Nephron progenitor cell (in vitro differentiated cells): Measurements from ENCODE around the gene CDC14B.
A peak's percentile ranks its signal among the peaks of the same experiment; 100 is the strongest.

Experiments used
- DNase-seq: peaks from one replicate; pipeline ENCODE4 v3.0.0; 2021
- H3K27ac Mint-ChIP-seq: 2 replicates; pipeline ENCODE4 v1.8.0; 2021; ENCODE audit warnings: mild to moderate bottlenecking, moderate library complexity, mixed read lengths
- H3K27me3 Mint-ChIP-seq: 2 replicates; pipeline ENCODE4 v1.8.0; 2021; ENCODE audit warnings: mild to moderate bottlenecking, low read depth, mixed read lengths; ENCODE audit not compliant: poor library complexity
- H3K36me3 Mint-ChIP-seq: 2 replicates; pipeline ENCODE4 v1.8.0; 2021; ENCODE audit warnings: low read depth, mixed read lengths
- H3K4me1 Mint-ChIP-seq: 2 replicates; pipeline ENCODE4 v1.8.0; 2021; ENCODE audit warnings: mixed read lengths
- H3K4me3 Mint-ChIP-seq: 2 replicates; pipeline ENCODE4 v1.8.0; 2021; ENCODE audit warnings: mild to moderate bottlenecking, moderate library complexity, mixed read lengths
- H3K9me3 Mint-ChIP-seq: 2 replicates; pipeline ENCODE4 v1.8.0; 2021; ENCODE audit warnings: mild to moderate bottlenecking, moderate library complexity, mixed read lengths
- TF ChIP-seq, protein P1 (sequence below): fragments of 200-600 bp; sonication (generic); IDR thresholded peaks from 2 replicates; pipeline ENCODE4 v1.5.0; 2021; ENCODE audit warnings: antibody characterized with exemption

Gene CDC14B

GRCh38 chr9:96512240-96512639, 107.4 kb downstream of the CDC14B start:
- Mint-ChIP-seq H3K36me3 (peaks cover 47% of the 10 kb centered on the region), H3K27me3 (no peaks in the 10 kb centered on the region), H3K4me1 (peaks cover 7% of the 10 kb centered on the region), H3K9me3 (no peaks in the 10 kb centered on the region), H3K27ac (no peak overlapping the region), H3K4me3 (no peak overlapping the region)
- no peak for DNase-seq
- TF ChIP-seq, protein P1, sequence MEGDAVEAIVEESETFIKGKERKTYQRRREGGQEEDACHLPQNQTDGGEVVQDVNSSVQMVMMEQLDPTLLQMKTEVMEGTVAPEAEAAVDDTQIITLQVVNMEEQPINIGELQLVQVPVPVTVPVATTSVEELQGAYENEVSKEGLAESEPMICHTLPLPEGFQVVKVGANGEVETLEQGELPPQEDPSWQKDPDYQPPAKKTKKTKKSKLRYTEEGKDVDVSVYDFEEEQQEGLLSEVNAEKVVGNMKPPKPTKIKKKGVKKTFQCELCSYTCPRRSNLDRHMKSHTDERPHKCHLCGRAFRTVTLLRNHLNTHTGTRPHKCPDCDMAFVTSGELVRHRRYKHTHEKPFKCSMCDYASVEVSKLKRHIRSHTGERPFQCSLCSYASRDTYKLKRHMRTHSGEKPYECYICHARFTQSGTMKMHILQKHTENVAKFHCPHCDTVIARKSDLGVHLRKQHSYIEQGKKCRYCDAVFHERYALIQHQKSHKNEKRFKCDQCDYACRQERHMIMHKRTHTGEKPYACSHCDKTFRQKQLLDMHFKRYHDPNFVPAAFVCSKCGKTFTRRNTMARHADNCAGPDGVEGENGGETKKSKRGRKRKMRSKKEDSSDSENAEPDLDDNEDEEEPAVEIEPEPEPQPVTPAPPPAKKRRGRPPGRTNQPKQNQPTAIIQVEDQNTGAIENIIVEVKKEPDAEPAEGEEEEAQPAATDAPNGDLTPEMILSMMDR = no peak

GRCh38 chr9:96510258-96510657, 109.4 kb downstream of the CDC14B start:
- H3K27me3 Mint-ChIP-seq = no peaks in the 10 kb centered on the region
- DNase-seq = no peak
- no peaks in the 10 kb centered on the region for H3K9me3 Mint-ChIP-seq
- H3K4me1 Mint-ChIP-seq = no peaks in the 10 kb centered on the region
- H3K4me3 Mint-ChIP-seq = no peak overlapping the region
- peaks cover 59% of the 10 kb centered on the region for H3K36me3 Mint-ChIP-seq
- no peak overlapping the region for H3K27ac Mint-ChIP-seq
- TF ChIP-seq, protein P1 = no peak

DNA sequence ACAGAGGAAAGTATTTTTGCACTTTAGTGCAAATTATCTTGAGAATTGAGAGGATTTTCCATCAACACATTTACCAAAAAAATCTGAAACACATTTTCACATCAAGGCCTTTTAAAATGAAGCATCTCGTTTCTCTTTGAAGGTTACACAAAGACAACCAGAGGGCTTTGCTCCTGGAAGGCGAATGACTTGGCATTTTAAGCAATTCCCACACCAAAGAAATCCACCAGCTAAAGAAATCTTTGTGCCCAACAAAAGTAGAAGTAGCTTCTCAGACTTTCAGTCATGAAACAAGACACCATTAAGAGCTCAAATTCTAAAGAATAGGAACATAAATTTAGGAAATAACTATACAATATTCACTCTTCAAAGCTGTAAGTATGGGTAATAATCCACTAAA, 109.8 kb downstream of the CDC14B start:
- H3K4me1 Mint-ChIP-seq = no peaks in the 10 kb centered on the region
- TF ChIP-seq, protein P1 = no peak
- H3K27me3 Mint-ChIP-seq = no peaks in the 10 kb centered on the region
- H3K27ac Mint-ChIP-seq = no peak overlapping the region
- H3K4me3 Mint-ChIP-seq = no peak overlapping the region
- no peak for DNase-seq
- H3K9me3 Mint-ChIP-seq = no peaks in the 10 kb centered on the region
- peaks cover 61% of the 10 kb centered on the region for H3K36me3 Mint-ChIP-seq

GRCh38 chr9:96509026-96509425, 110.6 kb downstream of the CDC14B start:
- H3K4me1 Mint-ChIP-seq = no peaks in the 10 kb centered on the region

GRCh38 chr9:96508227-96508940, 111.3 kb downstream of the CDC14B start:
- no peaks in the 10 kb centered on the region for H3K9me3 Mint-ChIP-seq
- TF ChIP-seq, protein P1 = no peak
- no peak for DNase-seq
- H3K27me3 Mint-ChIP-seq = no peaks in the 10 kb centered on the region
- H3K4me1 Mint-ChIP-seq = no peaks in the 10 kb centered on the region
- H3K27ac Mint-ChIP-seq = peak overlapping the region; percentile 9
- peaks cover 62% of the 10 kb centered on the region for H3K36me3 Mint-ChIP-seq
- H3K4me3 Mint-ChIP-seq = no peak overlapping the region

More at GRCh38 chr9:96509026-96509425, 110.6 kb downstream of the CDC14B start:
- Mint-ChIP-seq H3K27me3 (no peaks in the 10 kb centered on the region), H3K36me3 (peaks cover 62% of the 10 kb centered on the region), H3K9me3 (no peaks in the 10 kb centered on the region), H3K27ac (no peak overlapping the region), H3K4me3 (no peak overlapping the region)
- DNase-seq = no peak
- TF ChIP-seq, protein P1 = no peak
